GM08714 (cell line): ENCODE measurements around the gene LIMK1.
"Not testable (repeated sequence)": the region's sequence is repeated elsewhere in the genome, so short reads cannot be mapped to it uniquely, and the experiment has no call there.

Source experiments
- H3K4me3 ChIP-seq: fragments of 200-500 bp; sonication (Bioruptor generic); 2 replicates; pipeline ENCODE4 v1.5.1; 2014; ENCODE audit warnings: mild to moderate bottlenecking, low read length, inconsistent platforms
- ZNF274 ChIP-seq: IDR thresholded peaks from 2 replicates; pipeline ENCODE4 v1.6.1; 2012; ENCODE audit warnings: mild to moderate bottlenecking, low read depth, low read length

Gene LIMK1

GRCh38 chr7:74148491-74148890 is 64.9 kb downstream of the LIMK1 start:
- H3K4me3 ChIP-seq, result no peak overlapping the region
- TF ChIP-seq ZNF274, result no peak

- H3K4me3 ChIP-seq, result no peak overlapping the region
- no peak for TF ChIP-seq ZNF274
These were observed 65.5 kb downstream of the LIMK1 start for GRCh38 chr7:74149071-74149470.

GRCh38 chr7:74149603-74150002 is 66.0 kb downstream of the LIMK1 start:
- TF ChIP-seq ZNF274, result no peak
- H3K4me3 ChIP-seq, result no peak overlapping the region

GRCh38 chr7:74153736-74154135 is 70.1 kb downstream of the LIMK1 start:
- no peak for TF ChIP-seq ZNF274
- no peak overlapping the region for H3K4me3 ChIP-seq

- TF ChIP-seq ZNF274, result no peak
- H3K4me3 ChIP-seq, result no peak overlapping the region
These were observed 72.3 kb downstream of the LIMK1 start for GRCh38 chr7:74155810-74156395.

- TF ChIP-seq ZNF274, result no peak
These were observed 74.0 kb downstream of the LIMK1 start for GRCh38 chr7:74157605-74158004.

GRCh38 chr7:74164985-74165456 is 81.4 kb downstream of the LIMK1 start:
- TF ChIP-seq ZNF274, result no peak
- H3K4me3 ChIP-seq, result no peak overlapping the region

More at GRCh38 chr7:74157605-74158004, 74.0 kb downstream of the LIMK1 start:
- H3K4me3 ChIP-seq, result no peak overlapping the region

- TF ChIP-seq ZNF274, result no peak
- no peak overlapping the region for H3K4me3 ChIP-seq
These were observed 82.4 kb downstream of the LIMK1 start for GRCh38 chr7:74165867-74166593.

- not testable (repeated sequence) for H3K4me3 ChIP-seq
These were observed 83.7 kb downstream of the LIMK1 start for GRCh38 chr7:74167324-74167723.
